ENCODE measurements around the gene LHX1. TPM values are rescaled to one million over a fixed set of nuclear protein-coding genes. Genes with fewer than 3 reads are reported as not detected.

The LHX1 gene
- total and polyA plus RNA-seq, 4 donors = not detected

- Histone ChIP-seq H3K9ac (ENCODE audit: low read depth in 1 of 2, low read length in 2 of 2) (no peak overlapping the region), H3K4me3 (ENCODE audit: low read depth in 1 of 3, low read length in 3 of 3) (no peak overlapping the region), H3K36me3 (ENCODE audit: control insufficient read depth in 4 of 4, insufficient read depth in 3 of 4, low read depth in 1 of 4, low read length in 3 of 4) (no peaks in the 10 kb centered on the region), H3K27ac (ENCODE audit: low read depth in 1 of 2, low read length in 2 of 2) (no peak overlapping the region), H3K9me3 (ENCODE audit: control insufficient read depth in 4 of 4, low read length in 3 of 4) (no peaks in the 10 kb centered on the region), H3K27me3 (ENCODE audit: control insufficient read depth in 4 of 4, insufficient read depth in 4 of 4, low read length in 3 of 4) (no peaks in the 10 kb centered on the region), H3K4me1 (ENCODE audit: control insufficient read depth in 4 of 4, insufficient read depth in 4 of 4, low read length in 3 of 4) (peaks cover 0 to 4% (median 0%) of the 10 kb centered on the region in 4 donors)
- no peak for TF ChIP-seq NR2F2 (IDR thresholded peaks at IDR 0.05)
- no peak for TF ChIP-seq GABPA (IDR thresholded peaks at IDR 0.05 in 1 of 2, conservative IDR thresholded peaks at IDR 0.05 in 1 of 2)
- TF ChIP-seq SP1 (IDR thresholded peaks at IDR 0.05) = no peak
- TF ChIP-seq FOXA1 (IDR thresholded peaks at IDR 0.05) = no peak
- TF ChIP-seq RXRA (IDR thresholded peaks at IDR 0.05) = no peak
- TF ChIP-seq FOXA2 (IDR thresholded peaks at IDR 0.05) = no peak
- TF ChIP-seq TAF1 (conservative IDR thresholded peaks at IDR 0.05) = no peak
- no peak for TF ChIP-seq HNF4G (IDR thresholded peaks at IDR 0.05)
- TF ChIP-seq MAX (IDR thresholded peaks at IDR 0.05) = no peak
- TF ChIP-seq JUND (IDR thresholded peaks at IDR 0.05) = no peak
- no peak for TF ChIP-seq EGR1 (IDR thresholded peaks at IDR 0.05; ENCODE audit: low read depth in 2 of 2)
- TF ChIP-seq, protein P1, sequence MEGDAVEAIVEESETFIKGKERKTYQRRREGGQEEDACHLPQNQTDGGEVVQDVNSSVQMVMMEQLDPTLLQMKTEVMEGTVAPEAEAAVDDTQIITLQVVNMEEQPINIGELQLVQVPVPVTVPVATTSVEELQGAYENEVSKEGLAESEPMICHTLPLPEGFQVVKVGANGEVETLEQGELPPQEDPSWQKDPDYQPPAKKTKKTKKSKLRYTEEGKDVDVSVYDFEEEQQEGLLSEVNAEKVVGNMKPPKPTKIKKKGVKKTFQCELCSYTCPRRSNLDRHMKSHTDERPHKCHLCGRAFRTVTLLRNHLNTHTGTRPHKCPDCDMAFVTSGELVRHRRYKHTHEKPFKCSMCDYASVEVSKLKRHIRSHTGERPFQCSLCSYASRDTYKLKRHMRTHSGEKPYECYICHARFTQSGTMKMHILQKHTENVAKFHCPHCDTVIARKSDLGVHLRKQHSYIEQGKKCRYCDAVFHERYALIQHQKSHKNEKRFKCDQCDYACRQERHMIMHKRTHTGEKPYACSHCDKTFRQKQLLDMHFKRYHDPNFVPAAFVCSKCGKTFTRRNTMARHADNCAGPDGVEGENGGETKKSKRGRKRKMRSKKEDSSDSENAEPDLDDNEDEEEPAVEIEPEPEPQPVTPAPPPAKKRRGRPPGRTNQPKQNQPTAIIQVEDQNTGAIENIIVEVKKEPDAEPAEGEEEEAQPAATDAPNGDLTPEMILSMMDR (IDR thresholded peaks at IDR 0.05; ENCODE audit: low read depth, low read length, missing input control) = no peak
- TF ChIP-seq YY1 (IDR thresholded peaks at IDR 0.05) = no peak
- TF ChIP-seq HNF4A (conservative IDR thresholded peaks at IDR 0.05) = no peak
- TF ChIP-seq ZBTB33 (IDR thresholded peaks at IDR 0.05) = no peak
- TF ChIP-seq, protein P2, sequence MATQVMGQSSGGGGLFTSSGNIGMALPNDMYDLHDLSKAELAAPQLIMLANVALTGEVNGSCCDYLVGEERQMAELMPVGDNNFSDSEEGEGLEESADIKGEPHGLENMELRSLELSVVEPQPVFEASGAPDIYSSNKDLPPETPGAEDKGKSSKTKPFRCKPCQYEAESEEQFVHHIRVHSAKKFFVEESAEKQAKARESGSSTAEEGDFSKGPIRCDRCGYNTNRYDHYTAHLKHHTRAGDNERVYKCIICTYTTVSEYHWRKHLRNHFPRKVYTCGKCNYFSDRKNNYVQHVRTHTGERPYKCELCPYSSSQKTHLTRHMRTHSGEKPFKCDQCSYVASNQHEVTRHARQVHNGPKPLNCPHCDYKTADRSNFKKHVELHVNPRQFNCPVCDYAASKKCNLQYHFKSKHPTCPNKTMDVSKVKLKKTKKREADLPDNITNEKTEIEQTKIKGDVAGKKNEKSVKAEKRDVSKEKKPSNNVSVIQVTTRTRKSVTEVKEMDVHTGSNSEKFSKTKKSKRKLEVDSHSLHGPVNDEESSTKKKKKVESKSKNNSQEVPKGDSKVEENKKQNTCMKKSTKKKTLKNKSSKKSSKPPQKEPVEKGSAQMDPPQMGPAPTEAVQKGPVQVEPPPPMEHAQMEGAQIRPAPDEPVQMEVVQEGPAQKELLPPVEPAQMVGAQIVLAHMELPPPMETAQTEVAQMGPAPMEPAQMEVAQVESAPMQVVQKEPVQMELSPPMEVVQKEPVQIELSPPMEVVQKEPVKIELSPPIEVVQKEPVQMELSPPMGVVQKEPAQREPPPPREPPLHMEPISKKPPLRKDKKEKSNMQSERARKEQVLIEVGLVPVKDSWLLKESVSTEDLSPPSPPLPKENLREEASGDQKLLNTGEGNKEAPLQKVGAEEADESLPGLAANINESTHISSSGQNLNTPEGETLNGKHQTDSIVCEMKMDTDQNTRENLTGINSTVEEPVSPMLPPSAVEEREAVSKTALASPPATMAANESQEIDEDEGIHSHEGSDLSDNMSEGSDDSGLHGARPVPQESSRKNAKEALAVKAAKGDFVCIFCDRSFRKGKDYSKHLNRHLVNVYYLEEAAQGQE (IDR thresholded peaks at IDR 0.05) = no peak
- TF ChIP-seq, protein P3, sequence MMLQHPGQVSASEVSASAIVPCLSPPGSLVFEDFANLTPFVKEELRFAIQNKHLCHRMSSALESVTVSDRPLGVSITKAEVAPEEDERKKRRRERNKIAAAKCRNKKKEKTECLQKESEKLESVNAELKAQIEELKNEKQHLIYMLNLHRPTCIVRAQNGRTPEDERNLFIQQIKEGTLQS (IDR thresholded peaks at IDR 0.05) = no peak
- no peak for DNase-seq (ENCODE audit: low spot score)
- WGBS = 91% methylated on average over 4 of the region's 4 CpGs
These were observed 42.3 kb downstream of the LHX1 start for GRCh38 chr17:36979565-36979941.
